GM21825 (cell line): ENCODE measurements around the gene GBGT1.

Experiments used
- ATAC-seq: cut with Tn5 transposase; IDR thresholded peaks from one replicate; pipeline ENCODE4 v1.9.1; 2021; ENCODE audit warnings: mild to moderate bottlenecking, moderate library complexity; ENCODE audit not compliant: unreplicated experiment

The GBGT1 gene

DNA sequence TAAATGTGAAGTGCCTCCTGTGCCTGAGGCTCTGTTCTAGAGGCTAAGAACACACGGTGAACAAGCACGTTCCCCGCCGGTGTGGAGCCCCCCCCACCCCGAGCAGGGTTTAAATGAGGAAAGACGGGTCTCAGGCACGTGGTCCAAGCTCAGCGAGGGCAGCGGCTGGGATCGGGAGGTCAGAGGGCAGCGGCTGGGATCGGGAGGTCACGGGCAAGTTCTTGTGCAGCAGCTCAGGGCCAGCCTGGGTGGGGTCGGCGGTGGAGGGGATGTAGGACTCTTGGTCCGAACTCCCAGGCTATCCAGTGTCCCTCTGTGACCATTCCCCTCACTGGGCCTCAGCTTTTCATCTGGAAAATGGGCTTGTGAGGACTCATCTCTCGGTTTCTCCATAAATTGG lies 2.7 kb upstream of the GBGT1 start:
- ATAC-seq, result no peak

DNA sequence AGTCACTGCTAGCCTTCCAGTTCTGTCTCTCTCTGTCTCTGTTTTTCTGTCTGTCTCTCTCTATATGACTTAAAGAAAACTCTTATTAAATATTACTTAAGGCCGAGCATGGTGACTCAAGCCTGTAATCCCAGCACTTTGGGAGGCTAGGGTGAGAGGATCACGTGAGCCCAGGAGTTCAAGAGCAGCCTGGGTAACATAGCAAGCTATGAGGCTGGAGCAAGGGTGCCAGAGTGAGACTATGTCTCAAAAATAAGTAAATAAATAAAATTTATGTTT lies 1.7 kb upstream of the GBGT1 start:
- no peak for ATAC-seq

DNA sequence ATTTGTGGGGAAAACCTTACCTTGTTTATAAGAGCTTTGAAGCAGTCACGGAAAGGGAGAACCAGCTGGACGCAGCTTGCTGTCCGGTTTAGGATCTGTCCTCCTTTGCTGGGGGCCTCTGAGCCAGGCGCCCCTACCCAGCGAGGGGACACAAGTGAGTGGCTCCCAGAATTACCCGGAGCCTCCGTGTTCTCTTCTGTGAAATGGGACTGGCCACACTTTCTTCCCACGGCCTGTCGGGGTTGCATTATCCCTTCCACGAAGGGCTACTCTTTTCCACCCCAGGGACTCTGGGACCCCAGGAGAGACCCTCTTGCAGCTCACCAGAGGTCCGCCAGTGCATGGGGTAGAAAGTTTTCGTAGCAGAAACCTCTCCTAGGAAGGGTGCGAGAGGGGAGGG lies 477 bp upstream of the GBGT1 start:
- ATAC-seq, result no peak

DNA sequence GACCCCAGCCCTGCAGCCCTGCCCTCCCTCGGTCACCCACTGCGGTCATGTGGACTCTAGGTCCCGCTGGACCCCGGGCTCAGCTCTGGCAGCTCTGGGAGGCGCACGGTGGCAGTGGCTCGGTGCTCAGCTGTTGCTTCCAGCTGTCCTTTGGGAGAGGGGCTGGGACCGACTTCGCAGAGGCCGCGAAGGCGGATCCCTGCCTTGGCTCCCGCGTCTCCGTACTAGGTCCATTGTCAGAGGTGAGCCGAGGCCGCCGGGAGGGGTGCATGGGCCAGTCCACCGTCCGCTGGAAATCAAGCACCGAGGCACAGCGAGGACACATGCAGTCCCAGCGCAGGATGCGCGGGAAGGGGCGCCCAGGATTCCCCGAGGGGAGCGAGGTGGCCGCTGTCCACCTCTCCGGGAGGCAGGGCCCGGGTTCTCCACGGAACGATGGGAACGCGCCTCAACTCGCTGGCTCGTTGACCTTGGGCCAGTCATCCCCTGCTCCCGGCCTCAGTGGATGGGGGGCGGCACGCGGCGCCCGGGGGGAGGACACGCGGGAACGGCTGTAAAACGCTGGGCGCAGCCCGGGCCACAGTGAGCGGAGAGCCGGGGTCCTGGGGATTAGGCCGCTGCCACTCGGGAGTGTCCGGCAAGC lies 732 bp downstream of the GBGT1 start:
- no peak for ATAC-seq

DNA sequence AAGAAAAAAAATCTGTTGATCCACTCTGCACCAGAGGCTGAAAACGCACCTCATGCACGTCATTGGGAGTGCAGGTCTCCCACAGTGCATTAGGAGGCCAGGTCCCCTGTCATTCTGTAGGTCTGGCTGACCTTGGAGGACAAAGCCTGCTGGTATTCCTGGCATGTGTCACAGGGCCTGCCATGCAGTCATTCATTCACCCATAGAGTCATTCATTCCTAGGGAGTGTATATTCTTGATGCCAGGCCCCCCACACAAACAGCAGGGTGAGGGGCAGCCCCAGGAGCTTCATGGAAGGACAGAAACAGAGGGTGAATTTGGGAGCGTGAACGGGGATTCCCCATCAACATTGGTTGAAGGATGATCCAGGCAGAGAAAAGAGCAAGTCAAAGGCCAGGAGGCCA lies 2.2 kb downstream of the GBGT1 start:
- ATAC-seq, result no peak

DNA sequence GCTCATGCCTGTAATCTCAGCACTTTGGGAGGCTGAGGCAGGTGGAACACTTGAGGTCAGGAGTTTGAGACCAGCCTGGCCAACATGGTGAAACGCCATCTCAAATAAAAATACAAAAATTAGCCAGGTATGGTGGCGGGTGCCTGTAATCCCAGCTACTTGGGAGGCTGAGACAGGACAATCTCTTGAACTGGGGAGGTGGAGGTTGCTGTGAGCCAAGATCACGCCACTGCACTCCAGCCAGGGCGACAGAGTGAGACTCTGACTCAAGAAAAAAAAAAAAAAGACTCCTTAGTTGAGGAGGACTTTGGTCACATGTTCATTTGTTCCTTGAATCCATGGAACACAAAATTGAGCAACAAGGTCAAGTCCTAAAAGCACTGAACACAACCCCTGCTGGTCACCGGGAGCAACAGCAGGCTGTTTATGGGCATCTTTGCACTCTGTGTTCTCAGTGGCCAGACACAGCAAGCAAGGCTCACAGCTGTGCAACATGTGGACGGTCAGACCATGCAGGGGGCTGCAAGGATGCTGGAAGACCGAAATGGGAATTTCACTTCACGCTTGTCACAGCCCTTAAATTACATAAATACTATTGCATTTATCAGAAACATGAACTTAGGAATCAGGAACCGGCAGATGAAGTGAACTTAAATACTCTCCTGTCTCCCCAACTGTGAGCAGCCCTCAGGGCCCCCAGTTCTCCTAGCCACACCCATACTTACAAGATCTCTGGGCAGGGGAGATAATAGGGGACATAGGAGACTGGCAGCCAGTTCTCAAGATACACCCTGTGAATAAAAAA lies 2.8 kb downstream of the GBGT1 start:
- no peak for ATAC-seq

DNA sequence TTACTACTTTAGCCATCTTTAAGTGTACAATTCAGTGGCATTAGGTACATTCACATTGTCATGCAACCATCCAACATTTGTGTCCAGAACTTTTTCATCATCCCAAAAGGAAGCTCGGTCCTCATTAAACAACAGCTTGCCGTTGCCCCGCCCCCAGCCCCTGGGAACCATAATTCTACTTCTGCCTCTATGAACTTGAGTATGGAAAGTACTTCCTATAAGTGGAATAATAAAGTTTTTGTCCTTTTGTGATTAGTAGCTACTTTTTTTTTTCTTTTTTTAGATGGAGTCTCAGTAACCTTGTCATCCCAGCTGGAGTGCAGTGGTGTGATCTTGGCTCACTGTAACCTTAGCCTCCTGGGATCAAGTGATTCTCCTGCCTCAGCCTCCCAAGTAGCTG lies 5.0 kb downstream of the GBGT1 start:
- ATAC-seq, result no peak

DNA sequence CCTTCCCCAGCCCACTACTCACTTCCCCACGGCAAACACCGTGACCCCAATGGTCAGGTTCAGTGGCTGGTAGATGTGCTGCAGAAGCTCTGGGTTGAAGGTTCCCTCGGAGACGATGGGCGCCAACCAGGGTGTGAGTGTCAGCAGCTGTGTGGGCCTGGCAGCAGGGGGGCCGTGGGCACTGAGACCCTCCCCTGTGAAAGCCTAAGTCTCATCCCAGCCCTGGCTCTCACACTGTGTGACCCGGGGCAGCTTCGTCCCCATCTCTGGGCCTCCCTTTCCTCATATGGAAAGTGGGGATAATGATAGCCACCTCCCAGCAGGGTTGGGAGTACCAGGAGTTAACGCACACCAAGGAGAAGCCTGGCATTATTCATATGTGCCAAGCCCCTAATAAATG lies 8.6 kb downstream of the GBGT1 start:
- ATAC-seq, result no peak

DNA sequence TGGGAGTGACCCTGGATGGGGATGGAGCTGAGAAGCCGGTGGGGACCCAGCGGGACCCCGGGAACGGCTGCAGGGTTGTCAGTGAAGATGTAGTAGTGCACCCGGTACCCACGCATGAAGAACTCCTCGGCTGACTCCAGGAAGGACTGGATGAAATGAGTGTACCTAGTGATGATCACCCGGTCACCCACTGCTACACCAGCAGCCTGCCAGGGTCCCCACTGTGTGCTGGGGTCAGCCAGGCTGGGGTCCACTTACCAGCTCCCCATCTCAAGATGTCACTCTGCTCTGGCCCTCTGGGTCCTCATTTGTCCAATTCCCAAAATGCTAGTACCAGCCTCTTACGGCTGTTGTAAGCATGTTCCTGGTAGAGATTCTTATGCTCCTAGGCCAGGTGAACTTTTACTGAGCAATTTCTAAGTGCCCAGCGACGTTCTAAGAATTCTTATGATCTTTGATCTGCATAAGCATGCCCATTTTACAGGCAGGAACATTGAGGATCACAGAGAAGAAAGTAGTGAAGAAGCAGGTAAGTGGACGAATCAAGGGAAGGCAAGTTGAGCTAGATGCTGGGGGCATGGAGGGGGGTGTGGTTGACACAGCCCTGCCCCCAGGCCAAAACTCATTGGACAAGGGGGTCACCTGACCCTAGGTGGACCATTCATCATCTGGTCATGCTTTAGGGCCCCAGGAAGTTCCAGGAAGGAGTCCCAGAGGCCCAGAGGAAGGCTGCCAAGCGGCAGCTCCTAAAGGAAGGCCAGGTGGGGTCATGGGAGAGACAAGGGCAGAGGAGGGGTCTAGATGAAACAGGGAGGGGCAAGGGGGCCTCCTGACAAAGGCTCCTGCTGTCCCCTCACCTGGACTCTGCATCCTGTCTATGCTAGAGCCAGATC lies 9.4 kb downstream of the GBGT1 start:
- ATAC-seq, result no peak

DNA sequence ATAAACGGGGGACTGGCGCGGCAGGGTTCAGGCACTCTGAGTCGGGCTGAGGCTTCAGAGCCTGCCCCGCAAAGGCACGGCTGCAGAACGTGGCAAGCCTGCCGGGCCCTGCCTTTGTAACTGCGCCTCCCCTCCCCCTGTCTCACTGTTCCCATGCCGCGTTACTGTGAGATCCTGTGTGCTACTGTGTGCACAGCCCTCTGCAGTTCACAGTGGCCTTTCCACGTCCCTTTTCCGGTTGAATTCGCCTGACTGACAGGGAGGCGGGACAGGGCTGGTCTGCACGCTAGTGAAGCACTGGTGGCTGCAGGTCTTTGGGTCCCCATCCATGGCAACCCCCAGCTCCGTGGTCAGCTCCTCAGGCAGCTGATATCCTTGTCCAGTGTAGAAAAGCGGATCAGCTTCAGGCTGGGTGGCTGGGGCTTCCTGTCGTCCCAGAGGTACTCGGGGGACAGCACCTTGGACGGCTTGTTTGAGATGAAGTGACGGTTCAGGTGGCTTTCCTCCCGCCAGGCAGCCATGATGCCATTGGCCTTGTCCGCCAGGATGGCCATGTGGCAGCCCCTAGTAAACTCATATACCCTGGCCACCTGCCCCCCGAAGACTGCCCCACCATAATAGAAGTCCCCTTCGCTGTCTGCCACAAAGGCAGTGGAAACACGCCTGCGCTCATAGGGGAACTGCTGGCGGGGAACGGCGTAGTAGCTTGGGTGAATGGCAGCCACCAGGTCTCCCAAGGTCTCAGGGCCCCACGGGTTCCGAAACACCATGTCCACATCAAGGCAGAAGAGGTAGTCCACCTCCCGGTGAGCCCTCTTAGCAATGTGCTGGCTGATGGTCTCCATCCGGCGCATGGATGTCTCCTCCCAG lies 10.3 kb downstream of the GBGT1 start:
- no peak for ATAC-seq

DNA sequence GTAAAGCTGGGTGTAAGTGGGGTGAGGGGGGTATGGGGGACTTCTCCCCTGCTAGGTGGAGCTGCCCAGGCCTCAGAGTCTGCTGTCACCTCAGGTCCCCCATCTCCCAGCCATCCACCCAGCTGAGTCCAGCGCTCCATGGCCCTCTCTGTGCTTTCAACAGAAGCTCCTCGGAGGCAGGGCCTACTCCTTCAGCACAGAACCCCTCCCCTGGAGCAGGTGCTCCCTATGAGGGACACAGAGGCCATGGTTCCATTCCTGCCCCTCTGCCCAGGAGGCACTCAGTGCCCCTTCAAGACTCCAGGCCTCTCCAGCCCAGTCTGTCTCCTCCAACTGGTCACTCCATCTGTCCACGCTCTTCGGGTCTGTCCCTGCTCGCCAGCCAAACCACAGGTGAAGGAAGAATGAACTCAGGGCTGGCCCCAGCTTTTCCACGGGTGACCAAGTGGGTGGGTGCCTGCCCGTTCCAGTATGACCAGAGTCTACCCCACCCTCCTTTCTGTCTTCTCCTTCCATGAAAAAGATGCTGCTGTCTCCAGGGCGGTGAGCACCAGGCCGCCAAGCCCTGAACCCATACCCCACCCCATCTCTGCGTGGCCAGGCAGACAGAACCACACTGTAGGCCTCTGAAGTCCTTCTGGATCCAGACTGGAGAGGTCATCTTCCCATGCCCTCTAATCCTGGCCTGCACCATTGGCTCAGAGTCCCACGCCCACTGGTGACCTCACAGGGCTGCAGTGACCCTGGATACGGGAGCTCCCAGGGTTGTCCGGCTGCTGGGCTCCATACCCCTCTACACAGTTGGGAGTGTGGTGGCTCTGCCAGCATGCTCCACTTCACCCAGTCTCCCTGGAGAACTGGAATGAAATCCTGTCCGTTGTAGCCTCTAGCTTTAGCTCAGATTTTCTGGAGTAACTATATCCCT lies 11.9 kb downstream of the GBGT1 start:
- ATAC-seq, result no peak

DNA sequence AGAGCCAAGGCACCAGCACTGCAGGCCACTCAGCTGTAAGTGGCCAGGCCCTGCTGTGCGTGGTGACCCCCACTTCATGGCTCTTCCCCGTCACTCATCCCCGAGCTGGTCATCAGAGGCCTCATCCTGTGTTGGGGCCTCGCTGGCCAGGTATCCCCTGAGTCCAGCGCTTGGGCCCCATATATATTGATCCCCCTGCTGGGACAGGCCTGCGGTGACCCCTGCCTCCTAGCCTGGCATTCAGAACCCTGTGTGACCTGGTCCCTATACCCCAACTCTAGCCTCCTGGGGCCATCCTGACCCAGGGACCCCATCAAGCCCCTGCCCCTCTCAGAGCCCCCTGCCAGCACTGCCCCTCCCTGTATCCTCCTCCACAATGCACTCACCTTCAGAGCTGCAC lies 12.7 kb downstream of the GBGT1 start:
- ATAC-seq, result no peak

DNA sequence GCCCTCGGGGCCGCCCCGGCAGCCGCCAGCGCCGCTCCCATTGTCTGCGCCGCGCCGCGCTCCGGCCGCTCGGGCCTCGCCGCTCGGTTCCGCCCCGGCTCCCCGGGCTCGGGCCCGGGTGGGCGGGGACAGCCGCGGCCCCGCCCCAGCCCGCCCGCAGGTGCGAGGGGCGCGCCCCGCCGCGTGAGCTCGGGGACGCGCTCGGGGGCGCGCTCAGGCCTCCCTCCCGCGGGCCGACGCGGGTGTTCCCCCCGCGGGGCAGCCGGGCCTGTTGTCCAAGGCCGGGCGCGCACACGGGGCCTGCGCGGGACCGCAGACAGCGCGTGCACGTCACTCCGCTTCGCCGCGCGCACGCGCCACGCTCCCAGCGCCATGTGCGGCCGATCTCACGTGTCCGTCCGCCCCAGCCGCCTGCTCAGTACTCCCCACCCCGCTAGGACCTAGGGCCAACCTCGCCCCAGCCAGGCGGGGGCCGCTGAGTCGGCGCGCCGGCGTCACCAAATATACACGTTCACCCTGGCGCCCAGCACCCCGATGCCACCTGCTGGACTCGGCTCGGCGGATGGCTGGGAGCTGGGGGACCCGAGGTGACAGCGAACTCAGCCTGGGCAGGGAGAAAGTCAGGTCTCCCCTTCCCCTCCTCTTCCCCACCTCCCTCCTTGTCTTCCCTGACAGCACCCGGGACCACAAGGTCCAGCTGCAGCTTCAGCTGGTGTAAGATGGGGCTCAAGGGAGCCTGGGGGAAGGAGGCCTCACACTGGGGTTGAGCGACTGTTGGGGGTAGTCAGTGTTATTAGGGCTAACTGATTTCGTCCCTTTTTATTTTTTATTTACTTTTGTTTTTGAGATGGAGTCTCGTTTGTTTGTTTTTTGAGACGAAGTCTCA lies 14.3 kb downstream of the GBGT1 start:
- ATAC-seq, result peak; percentile 60

DNA sequence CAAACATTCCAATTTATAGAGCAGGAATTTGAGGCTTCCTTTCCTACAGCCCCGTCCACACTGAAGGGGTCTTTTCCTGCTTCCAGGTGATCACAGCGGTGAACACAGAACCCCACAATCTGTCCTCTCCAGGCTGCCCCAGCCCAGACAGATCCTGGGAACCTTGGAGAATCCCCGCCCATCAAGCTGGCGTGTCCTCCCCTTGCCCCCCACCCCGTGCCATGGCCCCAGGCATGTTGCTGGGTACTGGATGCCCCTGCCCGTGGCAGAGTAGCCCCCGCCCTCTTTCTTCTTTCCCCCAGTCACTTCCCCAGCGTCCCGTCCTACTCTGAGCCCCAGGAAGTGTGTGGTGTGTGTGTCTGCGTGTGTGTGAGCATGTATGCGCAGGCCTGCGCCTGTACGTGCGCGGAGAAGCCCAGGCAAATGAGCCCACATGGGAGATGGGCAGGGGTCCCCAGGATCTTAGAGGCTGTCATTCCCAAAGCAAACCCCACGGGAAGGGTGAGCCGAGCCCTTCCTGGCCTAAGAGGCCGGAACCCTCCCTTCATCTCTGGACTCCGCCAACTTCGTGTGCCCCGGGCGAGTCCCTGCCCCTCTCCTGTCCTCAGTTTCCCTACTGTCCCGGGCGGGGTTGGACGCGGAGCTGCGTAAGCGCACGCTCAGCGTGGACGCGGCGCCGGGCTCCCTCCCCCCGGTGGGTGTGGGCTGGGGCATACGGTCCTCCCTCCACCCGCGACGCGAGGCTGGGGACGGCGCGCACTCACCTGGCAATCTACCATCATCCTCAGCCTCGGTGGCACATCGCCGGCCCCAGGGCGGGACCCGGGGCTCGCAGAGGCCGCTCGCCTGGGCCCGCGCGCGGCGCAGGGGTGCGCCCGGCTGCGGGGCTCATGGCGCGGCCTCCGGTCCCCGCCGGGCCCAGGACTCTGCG lies 15.2 kb downstream of the GBGT1 start:
- peak; percentile 7 for ATAC-seq

DNA sequence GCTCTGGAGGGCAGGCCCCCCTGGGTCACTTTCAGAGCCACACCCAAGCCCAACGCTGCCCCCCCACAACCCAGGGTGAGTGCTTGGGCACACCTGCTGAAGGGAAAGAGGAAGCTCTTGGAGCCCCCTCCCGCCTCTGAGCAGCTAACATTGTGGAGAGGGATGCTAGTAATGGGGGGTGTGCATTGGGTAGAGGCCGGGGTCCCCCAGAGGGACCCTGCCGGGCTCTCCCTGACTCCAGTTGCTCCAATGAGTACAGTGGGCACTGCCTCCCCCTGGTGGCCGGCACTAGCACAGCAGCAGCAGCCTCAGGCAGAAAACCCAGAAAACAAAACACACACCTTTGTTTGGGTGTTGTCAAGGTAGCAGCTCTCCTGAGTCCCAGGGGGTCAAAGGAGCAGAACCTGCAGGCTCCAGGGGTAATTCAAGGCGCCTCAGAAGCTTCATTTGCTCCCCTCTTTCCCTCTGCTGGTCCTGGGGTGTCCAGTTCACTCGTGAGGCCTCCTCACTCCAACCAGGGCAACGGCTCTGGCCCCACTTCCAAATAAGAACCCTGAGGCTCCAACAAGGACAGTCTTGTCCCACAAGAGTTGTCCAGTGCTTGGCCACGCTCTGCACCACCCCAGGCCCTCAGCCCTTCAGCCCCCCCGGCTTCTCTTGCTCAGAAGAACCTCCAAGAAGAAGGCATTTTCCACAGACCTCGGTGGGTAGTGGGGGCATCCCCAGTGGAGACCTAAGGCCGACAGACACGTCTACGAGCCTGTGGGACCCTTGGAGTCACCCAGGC lies 16.1 kb downstream of the GBGT1 start:
- ATAC-seq, result no peak

DNA sequence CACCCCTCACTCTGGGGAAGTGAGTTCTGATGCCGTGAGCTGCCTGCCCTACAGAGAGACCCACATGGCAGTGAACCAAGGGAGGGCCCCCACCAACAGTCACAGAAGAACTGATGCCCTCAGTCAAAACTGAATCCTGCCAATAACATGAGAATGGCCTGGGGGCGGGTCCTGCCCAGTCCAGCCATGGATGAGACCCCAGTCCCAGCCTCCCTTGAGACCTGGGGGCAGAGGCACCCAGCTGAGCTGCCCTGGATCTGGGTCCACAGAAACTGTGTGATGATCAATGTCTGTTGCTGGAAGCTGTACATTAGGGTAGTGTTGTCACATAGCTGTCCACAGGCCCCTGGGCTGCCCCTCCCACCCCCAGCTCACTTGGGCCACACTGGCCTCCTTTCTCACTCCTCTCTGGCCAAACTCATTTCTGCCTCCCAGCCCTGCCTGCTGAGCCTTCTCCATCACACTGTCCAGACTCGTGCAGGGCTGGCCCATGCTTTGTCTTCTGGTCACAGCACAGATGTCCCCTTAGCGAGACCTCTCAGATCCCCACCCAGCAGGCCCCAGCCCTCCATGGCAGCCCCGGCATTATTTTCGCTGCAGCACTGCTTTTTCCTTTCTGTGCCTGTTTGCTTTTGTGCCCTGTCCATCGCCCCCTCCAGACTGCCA lies 16.8 kb downstream of the GBGT1 start:
- ATAC-seq, result no peak
